ENCODE results near the gene FGFR3. TPM values are rescaled to one million over a fixed set of nuclear protein-coding genes. Genes with fewer than 3 reads are reported as not detected.

FGFR3 gene
- total RNA-seq, 2 donors from 2014 or later = 8.7 to 78.2 TPM

DNA sequence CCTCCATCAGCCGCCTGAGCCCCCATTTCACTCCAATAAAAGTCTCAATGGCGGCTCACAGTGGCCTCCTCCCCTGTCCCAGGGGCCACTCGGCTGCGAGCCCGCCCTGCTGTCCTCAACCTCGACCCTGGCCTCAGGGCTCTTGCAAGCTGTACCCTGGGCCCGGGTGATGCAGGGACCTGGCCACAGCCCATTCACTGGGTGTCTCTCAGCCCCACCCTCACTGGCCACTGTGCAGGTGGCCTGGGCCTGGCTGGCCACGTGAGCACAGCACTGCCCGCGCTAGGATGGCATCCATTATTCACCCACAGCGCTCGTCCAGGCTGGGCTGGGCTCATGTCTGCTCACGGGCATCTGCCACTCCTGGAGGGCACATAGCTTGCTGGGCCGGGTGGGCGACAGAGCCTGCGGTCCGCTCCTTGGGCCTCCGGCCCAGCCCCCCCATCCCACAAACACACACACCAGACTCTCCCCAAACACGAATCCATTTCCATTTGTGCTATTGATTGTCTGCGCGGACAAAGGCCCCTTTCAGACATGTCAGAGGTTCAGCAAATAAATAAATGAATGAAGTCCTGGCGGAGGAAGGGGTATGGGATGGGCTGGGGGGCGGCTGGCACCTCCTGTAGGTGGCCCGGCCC lies 16.5 kb upstream of the FGFR3 start:
- no peak overlapping the region for H3K27ac ChIP-seq
- TF ChIP-seq, protein P1, sequence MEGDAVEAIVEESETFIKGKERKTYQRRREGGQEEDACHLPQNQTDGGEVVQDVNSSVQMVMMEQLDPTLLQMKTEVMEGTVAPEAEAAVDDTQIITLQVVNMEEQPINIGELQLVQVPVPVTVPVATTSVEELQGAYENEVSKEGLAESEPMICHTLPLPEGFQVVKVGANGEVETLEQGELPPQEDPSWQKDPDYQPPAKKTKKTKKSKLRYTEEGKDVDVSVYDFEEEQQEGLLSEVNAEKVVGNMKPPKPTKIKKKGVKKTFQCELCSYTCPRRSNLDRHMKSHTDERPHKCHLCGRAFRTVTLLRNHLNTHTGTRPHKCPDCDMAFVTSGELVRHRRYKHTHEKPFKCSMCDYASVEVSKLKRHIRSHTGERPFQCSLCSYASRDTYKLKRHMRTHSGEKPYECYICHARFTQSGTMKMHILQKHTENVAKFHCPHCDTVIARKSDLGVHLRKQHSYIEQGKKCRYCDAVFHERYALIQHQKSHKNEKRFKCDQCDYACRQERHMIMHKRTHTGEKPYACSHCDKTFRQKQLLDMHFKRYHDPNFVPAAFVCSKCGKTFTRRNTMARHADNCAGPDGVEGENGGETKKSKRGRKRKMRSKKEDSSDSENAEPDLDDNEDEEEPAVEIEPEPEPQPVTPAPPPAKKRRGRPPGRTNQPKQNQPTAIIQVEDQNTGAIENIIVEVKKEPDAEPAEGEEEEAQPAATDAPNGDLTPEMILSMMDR (IDR thresholded peaks at IDR 0.05) = no peak
- TF ChIP-seq POLR2AphosphoS5 (IDR thresholded peaks at IDR 0.05) = no peak
- TF ChIP-seq POLR2A (IDR thresholded peaks at IDR 0.05) = no peak
- DNase-seq (ENCODE audit: low spot score) = no peak

DNA sequence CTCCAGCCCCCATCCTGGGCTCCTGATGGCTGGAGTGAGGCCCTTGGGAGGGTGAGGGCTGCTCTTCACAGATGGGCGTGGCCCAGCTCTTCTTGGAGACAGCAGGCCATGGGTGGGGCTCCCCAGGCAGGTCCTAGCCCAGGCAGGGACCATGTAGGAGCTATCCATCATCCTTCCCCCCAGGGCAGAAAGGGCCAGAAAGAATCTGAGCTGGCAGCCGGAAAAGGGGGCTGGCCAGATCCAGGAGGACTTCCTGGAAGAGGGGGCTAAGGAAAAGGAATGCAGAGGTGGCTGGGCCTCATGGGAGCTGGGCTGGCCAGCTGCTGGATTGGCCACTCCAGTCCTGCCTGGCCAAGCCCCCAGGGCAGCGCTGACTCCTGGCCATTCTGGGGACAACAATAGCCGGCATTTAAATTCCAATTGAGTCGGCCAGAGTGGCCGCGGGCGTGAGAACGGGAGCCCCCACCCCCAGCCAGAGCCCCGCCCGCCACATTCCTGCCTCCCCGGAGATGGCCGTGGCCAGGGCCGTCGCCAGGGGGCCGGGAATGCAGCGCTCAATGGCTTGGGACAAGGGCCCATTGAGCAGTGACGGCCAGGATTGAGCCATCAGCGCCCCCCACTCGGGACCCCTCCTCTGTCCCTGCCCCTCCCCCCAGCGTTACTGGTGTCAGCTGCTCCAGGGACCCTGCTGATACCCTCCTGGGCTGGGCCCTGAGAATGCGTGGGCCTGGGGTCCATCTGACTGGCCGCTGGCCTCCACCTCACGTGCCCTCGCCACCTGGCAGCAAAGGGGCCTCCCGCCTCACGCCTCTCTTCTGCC lies 15.1 kb upstream of the FGFR3 start:
- Histone ChIP-seq H3K27ac (no peak overlapping the region), H3K36me3 (no peaks in the 10 kb centered on the region), H3K9me3 (no peaks in the 10 kb centered on the region), H3K4me3 (no peak overlapping the region), H3K27me3 (replicated peaks; ENCODE audit: insufficient read depth) (no peaks in the 10 kb centered on the region), H3K4me1 (replicated peaks) (no peaks in the 10 kb centered on the region)
- TF ChIP-seq, protein P1 (IDR thresholded peaks at IDR 0.05) = no peak
- TF ChIP-seq POLR2AphosphoS5 (IDR thresholded peaks at IDR 0.05) (no peak), POLR2A (IDR thresholded peaks at IDR 0.05) (no peak)
- WGBS = 37% methylated on average over 24 of the region's 27 CpGs
- no peak for DNase-seq (ENCODE audit: low spot score)
- intact Hi-C loops (cut with DNase I) = no loop called here

More for the DNA sequence above, 16.5 kb upstream of the FGFR3 start:
- Histone ChIP-seq H3K4me1 (replicated peaks) (no peaks in the 10 kb centered on the region), H3K4me3 (no peak overlapping the region), H3K9me3 (no peaks in the 10 kb centered on the region), H3K36me3 (no peaks in the 10 kb centered on the region), H3K27me3 (replicated peaks; ENCODE audit: insufficient read depth) (no peaks in the 10 kb centered on the region)
- 88% methylated on average over 24 of the region's 24 CpGs for WGBS
- intact Hi-C loops (cut with DNase I) = no loop called here

DNA sequence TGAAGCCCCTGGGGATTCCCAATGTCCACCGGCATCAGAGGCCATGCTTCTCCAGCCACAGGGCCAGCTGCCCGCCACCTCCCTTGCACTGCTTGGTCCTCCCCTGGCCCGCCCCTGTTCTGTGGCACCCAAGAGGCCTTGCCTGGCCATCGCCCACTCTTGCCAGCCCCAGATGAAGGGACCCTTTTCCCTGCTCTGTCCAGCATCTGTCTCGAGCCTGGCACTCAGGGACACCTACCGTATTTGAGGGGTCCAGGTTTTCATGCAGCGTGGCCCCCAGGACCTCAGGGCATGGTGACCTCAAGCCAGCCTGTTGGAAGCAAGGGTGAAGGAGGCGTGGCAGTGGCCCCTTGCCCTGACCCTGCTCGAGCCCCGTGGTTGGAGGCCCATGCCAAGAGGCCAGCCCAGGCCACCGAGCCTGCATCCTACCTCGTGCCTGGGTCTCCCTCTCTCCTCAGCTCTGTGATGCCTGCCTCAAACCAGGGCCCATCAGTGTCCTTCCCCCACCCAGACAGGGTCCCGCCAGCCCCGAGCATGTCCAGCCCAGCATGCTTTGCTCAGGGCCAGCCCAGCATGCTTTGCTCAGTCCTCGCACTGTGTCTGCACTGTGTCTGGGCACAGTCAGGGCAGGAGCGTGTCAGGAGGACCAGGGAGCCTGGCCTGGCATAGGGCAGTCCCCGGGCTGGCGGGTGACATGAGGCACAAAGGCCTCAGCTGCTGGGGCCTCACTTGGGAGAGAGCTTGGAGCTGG lies 14.3 kb upstream of the FGFR3 start:
- H3K27ac ChIP-seq = no peak overlapping the region
- H3K4me1 ChIP-seq (replicated peaks) = no peaks in the 10 kb centered on the region
- 90% methylated on average over 18 of the region's 18 CpGs for WGBS
- no peaks in the 10 kb centered on the region for H3K27me3 ChIP-seq (replicated peaks; ENCODE audit: insufficient read depth)
- no peak for TF ChIP-seq POLR2A (IDR thresholded peaks at IDR 0.05)
- no peak for TF ChIP-seq POLR2AphosphoS5 (IDR thresholded peaks at IDR 0.05)
- TF ChIP-seq, protein P1 (IDR thresholded peaks at IDR 0.05) = no peak
- H3K36me3 ChIP-seq = no peaks in the 10 kb centered on the region
- no peak for DNase-seq (ENCODE audit: low spot score)
- intact Hi-C loops (cut with DNase I) = no loop called here
- no peaks in the 10 kb centered on the region for H3K9me3 ChIP-seq
- no peak overlapping the region for H3K4me3 ChIP-seq

DNA sequence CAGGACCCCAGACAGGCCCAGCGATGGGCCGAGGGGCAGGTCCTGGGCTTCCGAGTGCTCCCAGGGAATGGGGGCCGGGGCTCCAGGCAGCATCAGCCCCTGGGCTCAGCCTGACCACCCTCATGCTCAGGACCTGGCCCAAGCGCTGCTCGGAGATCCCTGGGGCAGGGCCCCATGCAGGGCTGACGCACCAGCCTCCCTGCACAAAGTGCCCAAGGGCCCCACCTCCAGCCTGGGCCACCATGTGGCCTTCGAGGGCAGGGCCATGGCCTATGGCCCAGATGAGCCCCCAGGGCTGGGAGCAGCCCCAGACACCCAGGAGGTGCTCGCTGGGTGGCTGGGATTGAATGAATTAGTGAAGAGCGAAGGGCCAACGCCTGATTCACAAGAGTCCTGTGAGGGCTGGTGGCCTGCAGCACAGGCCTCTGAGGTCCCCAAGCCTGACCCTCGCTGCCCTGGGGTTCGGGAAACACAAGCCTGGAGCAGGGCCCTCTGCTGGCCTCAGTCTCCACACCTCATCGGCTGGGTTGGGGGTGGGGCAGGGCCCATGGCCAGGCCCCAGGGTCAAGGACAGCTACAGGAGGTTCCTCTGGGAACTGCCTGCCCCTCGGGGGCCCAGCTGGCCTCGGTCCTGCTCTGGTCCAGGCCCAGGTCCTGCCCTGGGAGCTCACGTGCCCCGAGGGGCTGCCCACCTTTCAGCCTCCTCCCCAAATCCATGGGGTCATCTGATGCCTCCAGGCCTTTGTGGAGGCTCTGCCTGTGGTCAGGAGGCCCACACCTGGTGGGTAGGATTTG lies 13.3 kb upstream of the FGFR3 start:
- H3K27me3 ChIP-seq (replicated peaks; ENCODE audit: insufficient read depth) = no peaks in the 10 kb centered on the region
- no peak for TF ChIP-seq POLR2A (IDR thresholded peaks at IDR 0.05)
- no peak for TF ChIP-seq POLR2AphosphoS5 (IDR thresholded peaks at IDR 0.05)
- TF ChIP-seq, protein P1 (IDR thresholded peaks at IDR 0.05) = no peak
- no peaks in the 10 kb centered on the region for H3K4me1 ChIP-seq (replicated peaks)
- no peak for DNase-seq (ENCODE audit: low spot score)
- H3K36me3 ChIP-seq = no peaks in the 10 kb centered on the region
- H3K27ac ChIP-seq = no peak overlapping the region
- H3K9me3 ChIP-seq = no peaks in the 10 kb centered on the region
- no peak overlapping the region for H3K4me3 ChIP-seq
- 85% methylated on average over 8 of the region's 18 CpGs for WGBS
- intact Hi-C loops (cut with DNase I) = no loop called here
